ENCODE results near the gene ARHGAP15. TPM values are rescaled to one million over a fixed set of nuclear protein-coding genes. Genes with fewer than 3 reads are reported as not detected.

ARHGAP15 gene
- total RNA-seq, 1 experiment from 2014 or later: 0.41 TPM

DNA sequence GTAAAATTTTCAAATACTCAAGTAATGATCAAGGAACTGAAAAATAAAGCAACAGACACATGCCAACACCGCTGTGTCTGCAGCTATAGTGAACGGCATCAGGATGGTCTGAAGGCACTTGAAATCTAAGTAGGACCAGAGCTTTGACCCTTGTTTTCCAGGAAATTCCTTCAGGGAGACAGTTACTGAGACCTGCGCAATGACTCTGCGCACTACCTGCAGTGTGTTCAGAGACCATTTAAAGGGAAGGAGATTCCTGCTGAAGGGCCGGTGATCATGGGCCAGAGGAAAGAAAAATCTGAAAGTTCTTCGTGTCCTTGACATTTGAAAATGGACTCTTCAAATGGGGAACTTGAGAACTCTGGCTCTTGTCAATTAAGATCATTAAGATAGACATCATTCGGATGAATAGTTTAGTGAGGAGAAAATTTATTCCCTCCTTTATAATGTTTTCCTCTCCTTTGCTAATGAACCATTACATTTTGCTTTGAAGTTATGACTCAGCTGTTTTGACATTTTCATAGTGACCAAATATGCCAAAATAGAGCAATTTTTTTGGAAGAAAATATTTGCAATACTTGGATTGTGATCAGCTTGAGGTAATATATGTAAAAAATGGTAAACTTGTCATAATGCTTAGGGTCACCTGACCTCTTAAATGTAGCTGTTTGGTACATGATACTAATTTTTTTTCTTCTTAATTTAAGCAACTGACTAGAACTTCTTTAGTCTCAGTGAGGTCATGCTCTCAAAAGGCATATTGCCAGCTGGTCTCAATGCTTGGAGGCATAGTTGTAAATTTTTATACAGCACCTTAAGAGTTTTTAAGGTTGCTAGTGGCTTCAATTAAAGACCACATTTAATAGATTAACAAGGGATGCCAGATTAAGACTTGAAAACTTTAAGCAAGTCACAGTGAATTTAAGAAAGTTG is 329.3 kb downstream of the ARHGAP15 start:
- no TSS peak for BruUV-seq (replicated peaks)
- in situ Hi-C loops (cut with HindIII; ENCODE audit: low pct_unique_long_range_greater_than_20kb, low sequenced_read_pairs): no loop called here
- Histone ChIP-seq H3K4me3 (ENCODE audit: low read depth in 2 of 2, low read length in 2 of 2) (no peak overlapping the region), H3K27me3 (ENCODE audit: control insufficient read depth, insufficient read depth, low read length) (no peaks in the 10 kb centered on the region), H3K36me3 (ENCODE audit: control insufficient read depth, insufficient read depth, low read length) (no peaks in the 10 kb centered on the region), H3K9me3 (ENCODE audit: control insufficient read depth, insufficient read depth, low read depth, low read length) (no peaks in the 10 kb centered on the region), H3K27ac (ENCODE audit: low read length) (no peak overlapping the region), H3K4me1 (ENCODE audit: control insufficient read depth, insufficient read depth, low read length) (no peaks in the 10 kb centered on the region)
- TF ChIP-seq SIN3A (IDR thresholded peaks at IDR 0.05; ENCODE audit: borderline replicate concordance, insufficient read depth, low read depth, low read length): no peak
- TF ChIP-seq, protein P1, sequence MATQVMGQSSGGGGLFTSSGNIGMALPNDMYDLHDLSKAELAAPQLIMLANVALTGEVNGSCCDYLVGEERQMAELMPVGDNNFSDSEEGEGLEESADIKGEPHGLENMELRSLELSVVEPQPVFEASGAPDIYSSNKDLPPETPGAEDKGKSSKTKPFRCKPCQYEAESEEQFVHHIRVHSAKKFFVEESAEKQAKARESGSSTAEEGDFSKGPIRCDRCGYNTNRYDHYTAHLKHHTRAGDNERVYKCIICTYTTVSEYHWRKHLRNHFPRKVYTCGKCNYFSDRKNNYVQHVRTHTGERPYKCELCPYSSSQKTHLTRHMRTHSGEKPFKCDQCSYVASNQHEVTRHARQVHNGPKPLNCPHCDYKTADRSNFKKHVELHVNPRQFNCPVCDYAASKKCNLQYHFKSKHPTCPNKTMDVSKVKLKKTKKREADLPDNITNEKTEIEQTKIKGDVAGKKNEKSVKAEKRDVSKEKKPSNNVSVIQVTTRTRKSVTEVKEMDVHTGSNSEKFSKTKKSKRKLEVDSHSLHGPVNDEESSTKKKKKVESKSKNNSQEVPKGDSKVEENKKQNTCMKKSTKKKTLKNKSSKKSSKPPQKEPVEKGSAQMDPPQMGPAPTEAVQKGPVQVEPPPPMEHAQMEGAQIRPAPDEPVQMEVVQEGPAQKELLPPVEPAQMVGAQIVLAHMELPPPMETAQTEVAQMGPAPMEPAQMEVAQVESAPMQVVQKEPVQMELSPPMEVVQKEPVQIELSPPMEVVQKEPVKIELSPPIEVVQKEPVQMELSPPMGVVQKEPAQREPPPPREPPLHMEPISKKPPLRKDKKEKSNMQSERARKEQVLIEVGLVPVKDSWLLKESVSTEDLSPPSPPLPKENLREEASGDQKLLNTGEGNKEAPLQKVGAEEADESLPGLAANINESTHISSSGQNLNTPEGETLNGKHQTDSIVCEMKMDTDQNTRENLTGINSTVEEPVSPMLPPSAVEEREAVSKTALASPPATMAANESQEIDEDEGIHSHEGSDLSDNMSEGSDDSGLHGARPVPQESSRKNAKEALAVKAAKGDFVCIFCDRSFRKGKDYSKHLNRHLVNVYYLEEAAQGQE (IDR thresholded peaks at IDR 0.05; ENCODE audit: insufficient read depth in 1 of 2, low read depth in 2 of 2, low read length in 1 of 2): no peak
- DNase-seq (ENCODE audit: low read depth, low spot score) (no peak), ATAC-seq (no peak)
- intact Hi-C loops (cut with micrococcal nuclease; ENCODE audit: unreplicated experiment): no loop called here
- POLR2A ChIA-PET: no interaction called here
- CTCF ChIA-PET: no interaction called here

DNA sequence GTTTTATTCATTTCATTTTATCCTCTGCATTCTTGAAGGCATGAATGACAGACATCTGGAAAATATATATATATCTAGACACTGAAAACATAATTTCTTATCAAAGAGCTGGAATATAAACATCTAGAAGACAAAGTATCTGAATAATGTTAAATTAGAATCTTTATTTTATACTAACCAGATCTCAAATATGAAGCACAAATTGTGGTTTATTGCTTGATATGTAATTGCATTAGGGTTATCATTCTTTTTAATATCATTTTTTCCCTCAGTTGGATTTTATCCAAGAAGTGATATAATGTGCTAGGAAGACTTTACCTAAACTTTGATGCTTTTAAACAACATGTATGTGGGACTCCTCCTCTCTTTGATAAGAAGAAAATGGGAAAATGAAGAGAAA is 331.2 kb downstream of the ARHGAP15 start:
- no peaks in the 10 kb centered on the region for H3K27me3 ChIP-seq (ENCODE audit: control insufficient read depth, insufficient read depth, low read length)
- H3K4me1 ChIP-seq (ENCODE audit: control insufficient read depth, insufficient read depth, low read length): no peaks in the 10 kb centered on the region
- no peak overlapping the region for H3K27ac ChIP-seq (ENCODE audit: low read length)
- ChIA-PET CTCF (no interaction called here), POLR2A (no interaction called here)
- no peak overlapping the region for H3K4me3 ChIP-seq (ENCODE audit: low read depth in 2 of 2, low read length in 2 of 2)
- H3K9me3 ChIP-seq (ENCODE audit: control insufficient read depth, insufficient read depth, low read depth, low read length): no peaks in the 10 kb centered on the region
- TF ChIP-seq TCF7L2 (IDR thresholded peaks at IDR 0.05; ENCODE audit: low read depth, low read length) (no peak), SIN3A (IDR thresholded peaks at IDR 0.05; ENCODE audit: borderline replicate concordance, insufficient read depth, low read depth, low read length) (no peak), POLR2AphosphoS5 (IDR thresholded peaks at IDR 0.05; ENCODE audit: low read depth, low read length) (no peak)
- TF ChIP-seq, protein P2, sequence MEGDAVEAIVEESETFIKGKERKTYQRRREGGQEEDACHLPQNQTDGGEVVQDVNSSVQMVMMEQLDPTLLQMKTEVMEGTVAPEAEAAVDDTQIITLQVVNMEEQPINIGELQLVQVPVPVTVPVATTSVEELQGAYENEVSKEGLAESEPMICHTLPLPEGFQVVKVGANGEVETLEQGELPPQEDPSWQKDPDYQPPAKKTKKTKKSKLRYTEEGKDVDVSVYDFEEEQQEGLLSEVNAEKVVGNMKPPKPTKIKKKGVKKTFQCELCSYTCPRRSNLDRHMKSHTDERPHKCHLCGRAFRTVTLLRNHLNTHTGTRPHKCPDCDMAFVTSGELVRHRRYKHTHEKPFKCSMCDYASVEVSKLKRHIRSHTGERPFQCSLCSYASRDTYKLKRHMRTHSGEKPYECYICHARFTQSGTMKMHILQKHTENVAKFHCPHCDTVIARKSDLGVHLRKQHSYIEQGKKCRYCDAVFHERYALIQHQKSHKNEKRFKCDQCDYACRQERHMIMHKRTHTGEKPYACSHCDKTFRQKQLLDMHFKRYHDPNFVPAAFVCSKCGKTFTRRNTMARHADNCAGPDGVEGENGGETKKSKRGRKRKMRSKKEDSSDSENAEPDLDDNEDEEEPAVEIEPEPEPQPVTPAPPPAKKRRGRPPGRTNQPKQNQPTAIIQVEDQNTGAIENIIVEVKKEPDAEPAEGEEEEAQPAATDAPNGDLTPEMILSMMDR (IDR thresholded peaks at IDR 0.05): no peak
- TF ChIP-seq, protein P1 (IDR thresholded peaks at IDR 0.05; ENCODE audit: insufficient read depth in 1 of 2, low read depth in 2 of 2, low read length in 1 of 2): no peak
- BruUV-seq (replicated peaks): no TSS peak
- in situ Hi-C loops (cut with HindIII; ENCODE audit: low pct_unique_long_range_greater_than_20kb, low sequenced_read_pairs): no loop called here
- H3K36me3 ChIP-seq (ENCODE audit: control insufficient read depth, insufficient read depth, low read length): no peaks in the 10 kb centered on the region
- no peak for DNase-seq (ENCODE audit: low read depth, low spot score)
- intact Hi-C loops (cut with micrococcal nuclease; ENCODE audit: unreplicated experiment): no loop called here
- ATAC-seq: no peak
